Mesenchymal stem cell (in vitro differentiated cells and primary cell): ENCODE results near the gene LAMB4.
A peak's percentile ranks its signal among the peaks of the same experiment; 100 is the strongest.

Experiments used
- DNase-seq: peaks from one replicate; pipeline ENCODE4 v3.0.0-alpha.2; 2013
- H2AFZ ChIP-seq: one replicate; pipeline ENCODE4 v1.6.1; 2013; ENCODE audit warnings: low read depth, mild to moderate bottlenecking, control low read depth, inconsistent platforms, low read length, moderate library complexity
- H2AK5ac ChIP-seq: 2 replicates; pipeline ENCODE4 v1.6.1; 2013; ENCODE audit warnings: low read length, moderate library complexity, mild to moderate bottlenecking, inconsistent platforms; ENCODE audit not compliant: severe bottlenecking
- H2BK120ac ChIP-seq: one replicate; pipeline ENCODE4 v1.6.1; 2013; ENCODE audit warnings: low read depth, mild to moderate bottlenecking, inconsistent platforms, low read length, moderate library complexity
- H2BK12ac ChIP-seq, 2 experiments: one replicate each; pipeline ENCODE4 v1.6.1; 2013; ENCODE audit warnings: inconsistent platforms in 2 of 2, low read length in 2 of 2, mild to moderate bottlenecking in 2 of 2, moderate library complexity in 2 of 2, control low read depth in 1 of 2
- H2BK15ac ChIP-seq: one replicate; pipeline ENCODE4 v1.6.1; 2013; ENCODE audit warnings: mild to moderate bottlenecking, low read depth, inconsistent platforms; ENCODE audit not compliant: poor library complexity, severe bottlenecking
- H2BK5ac ChIP-seq: 2 replicates; pipeline ENCODE4 v1.6.1; 2013; ENCODE audit warnings: low read depth, mild to moderate bottlenecking, low read length, control low read depth, inconsistent platforms; ENCODE audit not compliant: poor library complexity, severe bottlenecking
- H3K14ac ChIP-seq, 2 experiments: one replicate each; pipeline ENCODE4 v1.6.1; 2013; ENCODE audit warnings: inconsistent platforms in 2 of 2, low read length in 2 of 2, control low read depth in 1 of 2, mild to moderate bottlenecking in 1 of 2, moderate library complexity in 1 of 2
- H3K18ac ChIP-seq, 2 experiments: one replicate each; pipeline ENCODE4 v1.6.1; 2013; ENCODE audit warnings: inconsistent platforms in 2 of 2, low read length in 2 of 2, control low read depth in 1 of 2, low read depth in 1 of 2, mild to moderate bottlenecking in 1 of 2
- H3K23ac ChIP-seq, 2 experiments: one replicate each; pipeline ENCODE4 v1.6.1; 2013; ENCODE audit warnings: inconsistent platforms in 2 of 2, low read length in 2 of 2, mild to moderate bottlenecking in 2 of 2, moderate library complexity in 2 of 2, control low read depth in 1 of 2
- H3K27ac ChIP-seq: 2 replicates; pipeline ENCODE4 v1.5.1; 2013; ENCODE audit warnings: mild to moderate bottlenecking, moderate library complexity, low read length, control low read depth, inconsistent platforms; ENCODE audit not compliant: poor library complexity, severe bottlenecking
- H3K27me3 ChIP-seq, 2 experiments: 2 replicates each; pipeline versions ENCODE4 v1.6.1 to v1.7.0; 2013; ENCODE audit warnings: low read length in 2 of 2, mild to moderate bottlenecking in 2 of 2, moderate library complexity in 2 of 2, control low read depth in 1 of 2, inconsistent platforms in 1 of 2; ENCODE audit not compliant: control insufficient read depth in 1 of 2, insufficient read depth in 1 of 2
- H3K36me3 ChIP-seq, 2 experiments: 2 replicates each; pipeline versions ENCODE4 v1.6.1 to v1.7.0; 2013; ENCODE audit warnings: low read length in 2 of 2, control low read depth in 1 of 2, inconsistent platforms in 1 of 2, low read depth in 1 of 2, mild to moderate bottlenecking in 1 of 2; ENCODE audit not compliant: insufficient read depth in 2 of 2, control insufficient read depth in 1 of 2
- H3K4ac ChIP-seq, 2 experiments: one replicate each; pipeline ENCODE4 v1.6.1; 2013; ENCODE audit warnings: inconsistent platforms in 2 of 2, low read length in 2 of 2, mild to moderate bottlenecking in 2 of 2, moderate library complexity in 2 of 2, control low read depth in 1 of 2, low read depth in 1 of 2
- H3K4me1 ChIP-seq: 2 replicates; pipeline ENCODE4 v1.6.1; 2013; ENCODE audit warnings: low read depth, low read length, control low read depth; ENCODE audit not compliant: control insufficient read depth, insufficient read depth
- H3K4me2 ChIP-seq: 2 replicates; pipeline ENCODE4 v1.6.1; 2013; ENCODE audit warnings: low read length, mild to moderate bottlenecking, inconsistent platforms; ENCODE audit not compliant: poor library complexity, severe bottlenecking
- H3K4me3 ChIP-seq, 2 experiments: 2 replicates each; pipeline versions ENCODE4 v1.5.1 to v1.7.0; 2013; ENCODE audit warnings: low read length in 2 of 2, mild to moderate bottlenecking in 2 of 2, control low read depth in 1 of 2, low read depth in 1 of 2; ENCODE audit not compliant: insufficient read depth in 1 of 2
- H3K79me1 ChIP-seq: replicated peaks from 2 replicates; pipeline ENCODE4 v1.6.1; 2013; ENCODE audit warnings: mild to moderate bottlenecking, control low read depth, low read length, inconsistent platforms; ENCODE audit not compliant: poor library complexity, severe bottlenecking
- H3K9ac ChIP-seq: 2 replicates; pipeline ENCODE4 v1.7.0; 2013; ENCODE audit warnings: mild to moderate bottlenecking, low read length, moderate library complexity
- H3K9me3 ChIP-seq: 2 replicates; pipeline ENCODE4 v1.7.0; 2013; ENCODE audit warnings: mild to moderate bottlenecking, low read length; ENCODE audit not compliant: control insufficient read depth
- H4K8ac ChIP-seq: one replicate; pipeline ENCODE4 v1.6.1; 2013; ENCODE audit warnings: inconsistent platforms, mild to moderate bottlenecking, low read length, moderate library complexity
- H4K91ac ChIP-seq: one replicate; pipeline ENCODE4 v1.6.1; 2013; ENCODE audit warnings: mild to moderate bottlenecking, low read length, inconsistent platforms
- WGBS: methylation state at CpG from one replicate; pipeline ENCODE4 v1.1.7; 2013; ENCODE audit warnings: mixed read lengths; 5-methylcytosine and 5-hydroxymethylcytosine counted together

The LAMB4 gene

GRCh38 chr7:108156897-108157605 is 26.9 kb upstream of the LAMB4 start:
- Histone ChIP-seq H2AFZ (no peak overlapping the region), H3K9me3 (no peaks in the 10 kb centered on the region), H2BK15ac (no peak overlapping the region), H3K79me1 (no peaks in the 10 kb centered on the region), H3K9ac (no peak overlapping the region), H3K4me2 (no peak overlapping the region), H4K91ac (no peak overlapping the region), H4K8ac (no peak overlapping the region), H3K14ac (no peak overlapping the region), H3K23ac (no peak overlapping the region), H3K36me3 (no peaks in the 10 kb centered on the region), H2BK120ac (no peak overlapping the region), H3K27ac (no peak overlapping the region), H3K4me1 (no peaks in the 10 kb centered on the region), H2BK5ac (no peak overlapping the region), H2AK5ac (no peak overlapping the region), H2BK12ac (no peak overlapping the region), H3K18ac (no peak overlapping the region), H3K4me3 (no peak overlapping the region), H3K27me3 (no peaks in the 10 kb centered on the region), H3K4ac (no peak overlapping the region)
- 92% methylated on average over 2 of the region's 3 CpGs for WGBS
- DNase-seq, result no peak

GRCh38 chr7:108152198-108152597 is 22.0 kb upstream of the LAMB4 start:
- Histone ChIP-seq H4K8ac (no peak overlapping the region), H2AK5ac (no peak overlapping the region)

GRCh38 chr7:108149908-108150307 is 19.7 kb upstream of the LAMB4 start:
- H2AK5ac ChIP-seq, result no peak overlapping the region
- no peak overlapping the region for H4K91ac ChIP-seq
- H3K4me3 ChIP-seq, result no peak overlapping the region
- H2BK5ac ChIP-seq, result no peak overlapping the region
- H2BK120ac ChIP-seq, result no peak overlapping the region
- WGBS, result 88% methylated on average over 6 of the region's 6 CpGs
- H3K27me3 ChIP-seq, result no peaks in the 10 kb centered on the region
- H2BK12ac ChIP-seq, result no peak overlapping the region
- H3K4ac ChIP-seq, result no peak overlapping the region
- H3K27ac ChIP-seq, result no peak overlapping the region
- no peak overlapping the region for H3K14ac ChIP-seq
- DNase-seq, result no peak
- H3K79me1 ChIP-seq, result no peaks in the 10 kb centered on the region
- no peak overlapping the region for H3K18ac ChIP-seq
- no peak overlapping the region for H3K23ac ChIP-seq
- peak overlapping the region; percentile 37 for H3K4me2 ChIP-seq
- H3K9me3 ChIP-seq, result no peaks in the 10 kb centered on the region
- no peak overlapping the region for H4K8ac ChIP-seq
- H3K4me1 ChIP-seq, result peaks cover 4% of the 10 kb centered on the region
- H3K9ac ChIP-seq, result no peak overlapping the region
- no peak overlapping the region for H2BK15ac ChIP-seq
- H3K36me3 ChIP-seq, result no peaks in the 10 kb centered on the region
- no peak overlapping the region for H2AFZ ChIP-seq

More at GRCh38 chr7:108152198-108152597, 22.0 kb upstream of the LAMB4 start:
- Histone ChIP-seq H3K18ac (no peak overlapping the region), H3K14ac (no peak overlapping the region), H3K36me3 (no peaks in the 10 kb centered on the region), H3K9me3 (no peaks in the 10 kb centered on the region), H2BK12ac (no peak overlapping the region), H3K4ac (no peak overlapping the region), H2AFZ (no peak overlapping the region), H2BK5ac (no peak overlapping the region), H3K27ac (no peak overlapping the region), H3K4me1 (no peaks in the 10 kb centered on the region), H3K4me3 (no peak overlapping the region), H3K23ac (no peak overlapping the region), H3K9ac (no peak overlapping the region), H3K79me1 (no peaks in the 10 kb centered on the region), H3K27me3 (no peaks in the 10 kb centered on the region), H2BK15ac (peak overlapping the region; percentile 5), H3K4me2 (no peak overlapping the region), H2BK120ac (no peak overlapping the region), H4K91ac (no peak overlapping the region)
- no peak for DNase-seq
- 34% methylated on average over 2 of the region's 3 CpGs for WGBS

DNA sequence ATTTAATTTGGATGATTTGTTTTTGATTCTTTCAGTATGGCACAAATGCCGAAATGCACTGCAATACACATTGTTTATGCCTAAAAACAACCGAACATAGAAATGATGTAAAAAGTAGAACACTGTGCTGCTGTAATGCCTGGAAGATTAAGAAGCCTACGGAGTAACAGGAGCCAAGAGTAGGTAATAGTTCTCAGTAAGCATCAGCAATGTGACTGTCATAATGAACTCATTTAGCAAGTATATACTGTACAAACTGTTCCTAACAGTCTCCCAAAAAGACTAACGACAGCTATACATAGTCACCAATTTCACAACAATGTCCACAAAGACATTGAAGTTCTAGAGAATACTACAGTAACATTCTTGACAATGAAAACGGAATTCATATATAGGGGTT is 19.0 kb upstream of the LAMB4 start:
- peaks cover 4% of the 10 kb centered on the region for H3K4me1 ChIP-seq
- no peaks in the 10 kb centered on the region for H3K27me3 ChIP-seq
- H3K4me2 ChIP-seq, result no peak overlapping the region
- H3K36me3 ChIP-seq, result no peaks in the 10 kb centered on the region
- H2BK15ac ChIP-seq, result no peak overlapping the region
- H3K18ac ChIP-seq, result no peak overlapping the region
- no peak for DNase-seq
- no peak overlapping the region for H4K8ac ChIP-seq
- no peak overlapping the region for H2BK5ac ChIP-seq
- no peak overlapping the region for H3K9ac ChIP-seq
- WGBS, result 93% methylated on average over 5 of the region's 5 CpGs
- H3K23ac ChIP-seq, result no peak overlapping the region
- no peak overlapping the region for H3K14ac ChIP-seq
- H3K4me3 ChIP-seq, result no peak overlapping the region
- H3K27ac ChIP-seq, result no peak overlapping the region
- no peak overlapping the region for H2AK5ac ChIP-seq
- no peak overlapping the region for H2BK12ac ChIP-seq
- H3K9me3 ChIP-seq, result no peaks in the 10 kb centered on the region
- H4K91ac ChIP-seq, result no peak overlapping the region
- no peak overlapping the region for H3K4ac ChIP-seq
- no peak overlapping the region for H2AFZ ChIP-seq
- no peaks in the 10 kb centered on the region for H3K79me1 ChIP-seq
- H2BK120ac ChIP-seq, result no peak overlapping the region
